Stimulated activated CD4-positive, alpha-beta T cell treated with anti-CD3 and anti-CD28 coated beads, Interleukin-15, amount 100 ng/mL, for 48 hours (primary cell): ENCODE results near the gene AQP12B.
"Not testable (repeated sequence)": the region's sequence is repeated elsewhere in the genome, so short reads cannot be mapped to it uniquely, and the experiment has no call there.

ENCODE experiments used
- DNase-seq, 2 donors: peaks; one replicate each; pipeline ENCODE4 v3.0.0-alpha.2; 2020; ENCODE audit warnings: low read depth in 2 of 2

Gene AQP12B, protein sequence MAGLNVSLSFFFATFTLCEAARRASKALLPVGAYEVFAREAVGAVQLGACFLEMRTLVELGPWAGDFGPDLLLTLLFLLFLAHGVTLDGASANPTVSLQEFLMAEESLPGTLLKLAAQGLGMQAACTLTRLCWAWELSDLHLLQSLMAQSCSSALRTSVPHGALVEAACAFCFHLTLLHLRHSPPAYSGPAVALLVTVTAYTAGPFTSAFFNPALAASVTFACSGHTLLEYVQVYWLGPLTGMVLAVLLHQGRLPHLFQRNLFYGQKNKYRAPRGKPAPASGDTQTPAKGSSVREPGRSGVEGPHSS

DNA sequence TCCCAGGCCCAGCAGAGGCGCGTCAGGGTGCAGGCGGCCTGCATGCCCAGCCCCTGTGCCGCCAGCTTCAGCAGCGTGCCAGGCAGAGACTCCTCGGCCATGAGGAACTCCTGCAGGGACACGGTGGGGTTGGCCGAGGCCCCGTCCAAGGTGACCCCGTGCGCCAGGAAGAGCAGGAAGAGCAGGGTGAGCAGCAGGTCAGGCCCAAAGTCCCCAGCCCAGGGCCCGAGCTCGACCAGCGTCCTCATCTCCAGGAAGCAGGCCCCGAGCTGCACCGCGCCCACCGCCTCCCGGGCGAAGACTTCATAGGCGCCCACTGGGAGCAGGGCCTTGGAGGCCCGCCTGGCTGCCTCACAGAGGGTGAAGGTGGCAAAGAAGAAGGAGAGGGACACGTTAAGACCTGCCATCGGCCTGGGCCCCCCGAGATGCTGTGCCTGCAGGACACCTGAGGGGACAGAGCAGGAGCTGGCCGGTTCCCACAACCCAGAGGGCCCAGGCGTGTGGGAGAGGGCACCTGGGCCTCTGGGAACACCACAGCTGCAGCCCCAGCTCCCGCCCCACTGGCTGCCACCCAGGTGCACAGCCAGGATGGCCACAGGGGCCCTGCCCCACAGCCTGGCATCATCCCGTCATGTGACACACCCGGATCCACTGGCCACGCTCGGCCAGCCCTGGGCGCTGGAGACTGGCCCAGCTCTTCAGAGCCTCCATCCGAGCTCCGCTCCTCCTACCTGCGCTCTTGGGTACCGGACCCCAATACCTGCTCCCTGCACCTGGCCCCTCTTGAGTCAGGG lies at the start of gene AQP12B:
AQP12B (minus strand) TSS at position 455 of the 794 bp plus-strand sequence; CDS start at position 407, 48 bp downstream.
- DNase-seq: not testable (repeated sequence)

GRCh38 chr2:240732184-240732583 lies 49.5 kb upstream of the AQP12B start:
- no peak for DNase-seq

DNA sequence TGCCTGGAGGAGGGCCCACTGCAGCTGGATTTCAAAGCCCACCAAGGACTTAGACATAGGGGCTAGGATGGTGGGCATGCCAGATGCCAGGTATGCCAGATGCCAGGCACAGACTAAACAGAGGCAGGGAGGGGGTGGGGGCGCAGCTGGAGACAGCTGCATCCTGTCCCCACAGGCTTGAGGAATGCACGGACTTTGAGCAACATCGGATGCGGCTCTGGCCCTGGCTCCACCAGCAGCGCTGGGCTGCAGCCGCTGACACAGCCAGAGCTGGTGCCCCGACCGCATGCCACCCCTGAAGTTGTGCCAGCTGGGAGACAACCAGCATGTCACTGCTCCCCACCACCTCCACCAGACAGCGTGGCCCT lies 48.5 kb upstream of the AQP12B start:
- no peak for DNase-seq

GRCh38 chr2:240730501-240731177 lies 48.0 kb upstream of the AQP12B start:
- DNase-seq: no peak

DNA sequence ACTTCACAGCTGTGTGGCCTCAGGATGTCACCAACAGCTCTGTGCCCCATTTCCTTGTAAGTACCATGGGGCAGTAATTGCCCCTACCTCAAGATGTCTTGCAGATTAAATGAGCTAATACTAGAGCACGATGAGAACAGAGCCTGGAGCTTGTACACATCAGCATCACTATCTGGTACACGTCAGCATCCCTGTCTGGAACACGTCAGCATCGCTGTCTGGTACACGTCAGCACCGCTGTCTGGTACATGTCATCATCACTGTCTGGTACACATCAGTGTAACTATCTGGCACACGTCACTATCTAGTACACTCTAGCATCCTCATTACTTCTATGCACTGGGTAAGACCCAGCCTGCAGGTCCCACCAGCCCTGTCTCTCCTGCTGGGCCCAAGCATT lies 46.1 kb upstream of the AQP12B start:
- no peak for DNase-seq

DNA sequence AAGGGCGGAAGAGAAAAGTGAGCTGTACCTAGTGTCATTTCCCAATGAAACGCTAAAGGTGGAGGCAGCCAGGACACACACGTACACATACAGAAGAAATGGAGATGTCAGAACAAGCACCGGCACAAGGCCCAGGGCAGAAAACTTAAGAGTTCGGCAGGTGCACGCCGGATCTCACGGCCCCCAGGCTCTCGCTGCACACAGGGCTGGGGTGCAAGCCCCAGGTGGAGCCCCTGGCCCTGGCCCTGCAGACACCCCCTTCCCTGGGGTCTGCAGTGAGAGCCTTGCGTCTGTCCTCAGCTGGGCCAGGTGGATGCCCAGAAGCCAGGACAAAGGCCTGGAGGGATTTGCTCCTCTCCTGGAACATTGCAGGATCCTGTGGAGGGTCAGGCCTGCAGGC lies 45.7 kb upstream of the AQP12B start:
- no peak for DNase-seq

DNA sequence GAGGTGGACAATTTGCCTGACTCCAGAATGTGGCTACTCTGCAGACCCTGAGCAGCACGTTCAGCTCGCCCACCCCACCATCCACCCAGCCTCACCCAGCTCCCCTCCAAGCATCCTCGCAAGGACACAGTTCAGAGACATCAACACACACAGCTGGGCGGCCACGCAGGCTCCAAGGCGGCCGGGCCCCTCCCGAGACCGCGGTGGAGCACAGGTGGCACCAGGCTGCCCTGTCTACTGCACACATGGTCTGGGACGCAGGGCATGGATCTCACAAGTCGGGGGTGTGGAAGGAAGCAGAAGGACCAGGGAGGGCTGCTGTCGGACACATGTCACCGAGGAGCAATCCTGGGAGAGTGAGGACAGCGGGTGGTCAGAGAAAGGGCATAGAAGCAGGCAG lies 45.2 kb upstream of the AQP12B start:
- DNase-seq: no peak

DNA sequence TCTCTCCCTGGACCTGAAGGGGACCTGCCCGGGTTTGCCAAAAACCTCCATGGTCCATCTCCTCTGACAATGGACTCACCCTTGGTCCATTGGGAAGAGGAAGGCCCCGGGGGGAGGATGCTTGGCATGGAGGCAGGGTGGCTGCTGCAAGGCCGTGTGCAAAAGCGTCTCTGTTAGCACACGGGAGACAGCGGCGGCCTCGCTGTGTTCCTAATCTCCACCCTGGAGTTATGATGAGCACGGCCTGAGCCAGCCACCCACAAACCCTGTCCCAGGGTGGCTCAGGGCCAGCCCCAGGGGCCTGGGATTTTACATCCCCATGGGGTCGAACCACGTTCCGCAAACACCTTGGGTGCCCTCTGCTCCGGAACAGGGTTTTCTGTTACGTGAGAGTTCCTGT lies 44.8 kb upstream of the AQP12B start:
- no peak for DNase-seq

- no peak for DNase-seq
These were observed 44.2 kb upstream of the AQP12B start for GRCh38 chr2:240726876-240727275.

- DNase-seq: no peak
These were observed 43.0 kb upstream of the AQP12B start for GRCh38 chr2:240725671-240726070.

GRCh38 chr2:240725266-240725665 lies 42.6 kb upstream of the AQP12B start:
- DNase-seq: no peak

DNA sequence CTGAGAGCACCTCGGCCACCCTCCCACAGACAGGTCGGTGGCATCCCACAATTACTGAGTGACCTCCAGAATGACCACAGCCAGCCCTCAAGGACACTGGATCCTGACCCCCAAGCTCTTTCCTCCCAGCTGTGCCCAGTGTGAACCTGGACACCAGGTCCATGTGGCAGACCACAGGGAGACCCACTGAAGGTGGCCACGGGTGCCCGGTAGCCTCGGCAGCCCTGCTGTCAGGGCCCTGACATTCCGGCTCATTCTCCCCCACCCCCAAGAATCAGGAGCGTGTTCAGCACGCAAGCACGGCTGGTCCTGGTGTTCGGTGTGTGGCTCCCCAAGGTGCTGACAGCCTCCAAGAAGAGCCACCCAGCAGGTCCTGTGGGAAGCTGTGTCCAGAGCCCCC lies 41.7 kb upstream of the AQP12B start:
- DNase-seq: no peak

- no peak for DNase-seq
These were observed 41.2 kb upstream of the AQP12B start for GRCh38 chr2:240723851-240724250.

- DNase-seq: no peak
These were observed 40.4 kb upstream of the AQP12B start for GRCh38 chr2:240722796-240723735.

- DNase-seq: no peak
These were observed 39.7 kb upstream of the AQP12B start for GRCh38 chr2:240722376-240722775.

GRCh38 chr2:240721596-240722180 lies 39.0 kb upstream of the AQP12B start:
- no peak for DNase-seq

- DNase-seq: no peak
These were observed 38.3 kb upstream of the AQP12B start for GRCh38 chr2:240720686-240721595.

DNA sequence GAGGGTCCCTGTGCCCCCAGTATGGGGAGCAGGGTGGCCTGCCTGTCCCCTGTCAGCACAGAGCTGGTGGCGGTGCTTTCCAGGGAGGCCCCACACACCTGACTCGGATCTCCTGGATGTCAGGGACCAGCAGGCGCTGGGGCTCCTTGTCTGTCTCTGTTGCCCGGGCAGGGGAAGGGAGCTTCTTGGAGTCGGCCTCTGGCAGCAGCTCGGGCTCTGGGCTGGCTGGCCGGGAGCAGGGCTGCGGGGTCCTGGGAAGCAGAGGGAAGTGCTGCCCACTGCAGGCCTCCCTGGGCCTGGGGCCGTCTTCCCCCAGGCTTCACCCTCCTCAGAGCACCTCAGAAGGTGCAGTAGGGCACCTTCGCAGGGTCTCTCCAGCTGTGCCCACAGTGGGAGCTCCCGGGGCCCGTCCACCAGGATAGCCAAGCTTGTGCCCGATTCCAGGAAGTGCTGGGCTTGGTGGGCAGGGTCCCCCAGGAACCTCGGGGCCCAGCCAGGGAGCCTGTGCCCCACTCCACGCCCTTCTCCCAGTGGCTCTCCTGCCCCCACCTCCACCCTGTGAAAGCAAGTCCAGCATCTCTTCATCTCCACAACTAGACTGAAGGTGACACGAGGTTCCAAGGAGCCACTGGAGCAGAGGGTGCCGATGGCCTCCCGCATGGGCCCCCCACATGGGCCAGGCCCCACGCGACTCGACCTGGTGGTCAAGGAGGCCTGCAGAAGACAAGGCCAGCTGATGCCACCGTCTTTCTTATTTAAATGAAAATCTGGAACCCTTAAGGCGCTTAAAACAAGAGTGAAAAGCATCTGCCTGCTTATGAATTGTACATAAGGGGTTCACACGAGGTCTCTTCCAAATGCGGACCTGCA lies 37.2 kb upstream of the AQP12B start:
- no peak for DNase-seq

GRCh38 chr2:240718896-240719490 lies 36.3 kb upstream of the AQP12B start:
- no peak for DNase-seq
